Endothelial cell of umbilical vein (primary cell): ENCODE data around the gene MRPL16. TPM values are rescaled to one million over a fixed set of nuclear protein-coding genes. Genes with fewer than 3 reads are reported as not detected.

Experiments used
- BruUV-seq: library from RNA; stranded (reverse); fragments of 400-500 nt; replicated peaks from 2 replicates; lab custom pipeline; 2021; lab: Mats Ljungman, UMichigan
- CTCF ChIA-PET: fragments of 300-600, 350-600 bp; sonication (Branson Sonifier 250); formaldehyde crosslinking; loops from one replicate; lab custom pipeline; 2021; ENCODE audit warnings: antibody characterized with exemption, inconsistent platforms; lab: Charles Lee
- POLR2A ChIA-PET: fragments of 300-600, 350-600 bp; sonication (Branson Sonifier 250); formaldehyde crosslinking; loops from one replicate; lab custom pipeline; 2021; ENCODE audit warnings: antibody characterized with exemption, inconsistent platforms; lab: Charles Lee
- DNase-seq: peaks from one replicate; pipeline ENCODE4 v3.0.0-alpha.2; 2011; ENCODE audit warnings: low read depth, low spot score
- FAIRE-seq: peaks from 2 replicates; lab custom pipeline; 2011; peaks lifted over from hg19 to GRCh38; lab: Jason Lieb, UNC
- H2AFZ ChIP-seq: 2 replicates; pipeline ENCODE4 v1.6.0; 2012; ENCODE audit warnings: low read depth, low read length, control low read depth, inconsistent platforms
- H3K27ac ChIP-seq: 2 replicates; pipeline ENCODE4 v1.5.1; 2011; ENCODE audit warnings: low read depth, mild to moderate bottlenecking, control low read depth, low read length, moderate library complexity; ENCODE audit not compliant: insufficient read depth
- H3K27me3 ChIP-seq, 2 experiments: 2 replicates each; pipeline versions ENCODE4 v1.6.0 to v1.6.1; 2011; ENCODE audit warnings: low read length in 2 of 2, mixed read lengths in 1 of 2; ENCODE audit not compliant: control insufficient read depth in 2 of 2, insufficient read depth in 2 of 2
- H3K36me3 ChIP-seq, 2 experiments: 2 replicates in 1 of 2; 3 replicates in 1 of 2; pipeline ENCODE4 v1.5.1; 2011; ENCODE audit warnings: low read length in 2 of 2, mild to moderate bottlenecking in 1 of 2, moderate library complexity in 1 of 2; ENCODE audit not compliant: control insufficient read depth in 2 of 2, insufficient read depth in 2 of 2; ENCODE audit errors: extremely low read depth in 1 of 2
- H3K4me1 ChIP-seq: 3 replicates; pipeline ENCODE4 v1.5.1; 2011; ENCODE audit warnings: mild to moderate bottlenecking, low read length; ENCODE audit not compliant: control insufficient read depth, insufficient read depth; ENCODE audit errors: extremely low read depth
- H3K4me2 ChIP-seq: 2 replicates; pipeline ENCODE4 v1.6.1; 2011; ENCODE audit warnings: low read length, control low read depth, mixed read lengths; ENCODE audit not compliant: insufficient read depth
- H3K4me3 ChIP-seq, 3 experiments: fragments of 200-600 bp in 1 of 3; sonication (generic), shearing (Covaris generic) in 1 of 3; replicated peaks in 1 of 3; 2 replicates each; pipeline ENCODE4 v1.5.1; 2011 to 2016; ENCODE audit warnings: control low read depth in 3 of 3, low read length in 3 of 3, mild to moderate bottlenecking in 2 of 3, inconsistent platforms in 1 of 3, low read depth in 1 of 3, moderate library complexity in 1 of 3; ENCODE audit not compliant: insufficient read depth in 1 of 3
- H3K79me2 ChIP-seq: 2 replicates; pipeline ENCODE4 v1.6.0; 2012; ENCODE audit warnings: low read length, inconsistent platforms; ENCODE audit not compliant: control insufficient read depth, insufficient read depth
- H3K9ac ChIP-seq: replicated peaks from 2 replicates; pipeline ENCODE3; 2011; ENCODE audit warnings: low read length, control low read depth; ENCODE audit not compliant: insufficient read depth; ENCODE audit errors: extremely low read depth
- H3K9me1 ChIP-seq: replicated peaks from 3 replicates; pipeline ENCODE4 v1.6.0; 2011; ENCODE audit warnings: mild to moderate bottlenecking, low read length; ENCODE audit not compliant: control insufficient read depth, insufficient read depth; ENCODE audit errors: extremely low read depth
- H3K9me3 ChIP-seq: replicated peaks from 2 replicates; pipeline ENCODE4 v1.5.1; 2012; ENCODE audit warnings: low read length, inconsistent platforms; ENCODE audit not compliant: control insufficient read depth, insufficient read depth
- H4K20me1 ChIP-seq: replicated peaks from 2 replicates; pipeline ENCODE3; 2011; ENCODE audit warnings: mild to moderate bottlenecking, low read length; ENCODE audit not compliant: control insufficient read depth, insufficient read depth; ENCODE audit errors: extremely low read depth
- CTCF ChIP-seq, 2 donors: IDR thresholded peaks; 1 replicate in 1 of 2; 2 replicates in 1 of 2; pipeline ENCODE4 v1.5.1; 2011; ENCODE audit warnings: low read length in 2 of 2, mild to moderate bottlenecking in 2 of 2, moderate library complexity in 2 of 2, control low read depth in 1 of 2, inconsistent platforms in 1 of 2, low read depth in 1 of 2; ENCODE audit not compliant: insufficient read depth in 1 of 2; ENCODE audit errors: extremely low read depth in 1 of 2
- EZH2 ChIP-seq: IDR thresholded peaks from 2 replicates; pipeline ENCODE4 v1.6.1; 2012; ENCODE audit warnings: borderline replicate concordance, low read depth, mild to moderate bottlenecking, moderate library complexity, low read length, inconsistent platforms; ENCODE audit not compliant: severe bottlenecking
- FOS ChIP-seq: IDR thresholded peaks from 2 replicates; pipeline ENCODE4 v1.6.1; 2011; ENCODE audit warnings: mild to moderate bottlenecking, low read length, moderate library complexity, borderline replicate concordance; ENCODE audit not compliant: insufficient read depth
- GATA2 ChIP-seq: IDR thresholded peaks from 2 replicates; pipeline ENCODE4 v1.7.0; 2011; ENCODE audit warnings: low read depth, mild to moderate bottlenecking, moderate library complexity, mixed read lengths, low read length; ENCODE audit not compliant: insufficient read length, insufficient read depth
- JUN ChIP-seq: IDR thresholded peaks from 2 replicates; pipeline ENCODE4 v1.6.1; 2011; ENCODE audit warnings: borderline replicate concordance, low read depth; ENCODE audit not compliant: insufficient read length, insufficient read depth
- MYC ChIP-seq: IDR thresholded peaks from one replicate; pipeline ENCODE4 v1.6.1; 2011; ENCODE audit warnings: mild to moderate bottlenecking, low read depth, low read length
- POLR2A ChIP-seq: IDR thresholded peaks from 2 replicates; pipeline ENCODE4 v1.6.1; 2012; ENCODE audit warnings: low read depth, mild to moderate bottlenecking, control low read depth, low read length
- POLR2AphosphoS5 ChIP-seq: IDR thresholded peaks from 2 replicates; pipeline ENCODE4 v1.6.1; 2012; ENCODE audit warnings: low read depth, mild to moderate bottlenecking, control low read depth, low read length, moderate library complexity; ENCODE audit not compliant: insufficient read depth
- dilution Hi-C: fragments of 300-500 bp; cut with MboI; formaldehyde crosslinking; loops from one replicate; pipeline ENCODE4 v1.15.0; 2019; ENCODE audit warnings: low sequenced_read_pairs; ENCODE audit not compliant: extremely low pct_ligation_motif_present
- intact Hi-C: fragments of 100-400 bp; cut with micrococcal nuclease; formaldehyde crosslinking; loops from one replicate; pipeline ENCODE4 v1.10.0; 2022
- polyA plus RNA-seq, 4 experiments: library from polyadenylated mRNA; depleted of rRNA in 3 of 4; stranded (reverse) in 3 of 4; unstranded in 1 of 4; fragments of >200 nt; gene quantifications; 2 replicates each; pipeline versions ENCODE4 v1.2.1 to v1.2.3, GENCODE V29; 2011 to 2012; ENCODE audit warnings: missing spikeins in 1 of 4
- total RNA-seq: library from RNA; stranded (reverse); gene quantifications from 2 replicates; pipeline ENCODE4 v1.2.3, GENCODE V29; 2021
- TF ChIP-seq, protein P1 (sequence below): IDR thresholded peaks from 2 replicates; pipeline ENCODE4 v1.6.1; 2011; ENCODE audit not compliant: insufficient read depth, insufficient read length

MRPL16 gene
- total and polyA plus RNA-seq, 2 donors (not counting 3 experiments of a cell fraction or from before 2014, with no cell fraction given): 63.9 to 84.0 TPM

DNA sequence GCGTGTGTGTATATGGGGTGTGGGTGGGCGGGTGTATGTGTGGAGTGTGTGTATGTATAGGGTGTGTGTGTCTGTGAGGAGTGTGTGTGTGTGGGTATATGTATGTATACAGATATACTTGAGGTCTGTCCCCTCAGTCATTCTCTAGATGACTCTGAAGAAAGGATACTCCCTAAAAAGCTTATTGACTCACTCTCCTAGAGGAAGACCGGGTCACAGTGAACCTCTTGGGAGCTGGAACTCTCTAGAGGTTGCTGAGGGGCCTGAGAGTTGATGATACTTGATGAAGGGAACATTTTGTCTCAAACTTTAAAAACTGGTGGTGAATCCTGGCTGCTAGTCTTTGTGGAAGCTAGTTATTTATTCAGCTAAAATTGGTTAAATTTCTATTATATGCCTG lies 40.3 kb downstream of the MRPL16 start:
- FAIRE-seq: no peak
- Histone ChIP-seq H3K4me2 (no peak overlapping the region), H2AFZ (no peak overlapping the region), H3K4me3 (no peak overlapping the region), H3K27ac (no peak overlapping the region), H3K9me1 (no peaks in the 10 kb centered on the region), H3K4me1 (peaks cover 14% of the 10 kb centered on the region), H3K27me3 (no peaks in the 10 kb centered on the region), H3K36me3 (peaks cover 0 to 3% of the 10 kb centered on the region in 2 experiments), H3K9ac (no peak overlapping the region), H4K20me1 (no peaks in the 10 kb centered on the region), H3K79me2 (peaks cover 32% of the 10 kb centered on the region), H3K9me3 (no peaks in the 10 kb centered on the region)
- intact Hi-C loops: no loop called here
- no TSS peak for BruUV-seq
- CTCF ChIA-PET: interaction anchor here (1.0 to 3.0 kb wide), 3 partner anchors 14 to 31 kb away, joined by 3 to 19 read pairs (median 13); partner anchors contain the start of gene STX3
- POLR2A ChIA-PET: no interaction called here
- no peak for DNase-seq
- TF ChIP-seq GATA2 (no peak), JUN (no peak), POLR2A (no peak), CTCF (IDR thresholded peaks at IDR 0.05; ENCODE audit: extremely low read depth in 1 of 2, insufficient read depth in 1 of 2, low read depth in 1 of 2, low read length in 2 of 2) (no peak), EZH2 (no peak), MYC (no peak), POLR2AphosphoS5 (no peak), FOS (no peak)
- TF ChIP-seq, protein P1, sequence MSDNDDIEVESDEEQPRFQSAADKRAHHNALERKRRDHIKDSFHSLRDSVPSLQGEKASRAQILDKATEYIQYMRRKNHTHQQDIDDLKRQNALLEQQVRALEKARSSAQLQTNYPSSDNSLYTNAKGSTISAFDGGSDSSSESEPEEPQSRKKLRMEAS: no peak
- dilution Hi-C loops: no loop called here
